A204.1 (cell line): ENCODE data around the gene FNDC3B.

Source experiments
- FAIRE-seq: peaks from 2 replicates; lab custom pipeline; 2012; peaks lifted over from hg19 to GRCh38; lab: Jason Lieb, UNC

FNDC3B gene

GRCh38 chr3:172371544-172371943 is 332.2 kb downstream of the FNDC3B start:
- FAIRE-seq: no peak

GRCh38 chr3:172372895-172373294 is 333.5 kb downstream of the FNDC3B start:
- FAIRE-seq: no peak

- no peak for FAIRE-seq
Measured at GRCh38 chr3:172373912-172374311, 334.5 kb downstream of the FNDC3B start.

DNA sequence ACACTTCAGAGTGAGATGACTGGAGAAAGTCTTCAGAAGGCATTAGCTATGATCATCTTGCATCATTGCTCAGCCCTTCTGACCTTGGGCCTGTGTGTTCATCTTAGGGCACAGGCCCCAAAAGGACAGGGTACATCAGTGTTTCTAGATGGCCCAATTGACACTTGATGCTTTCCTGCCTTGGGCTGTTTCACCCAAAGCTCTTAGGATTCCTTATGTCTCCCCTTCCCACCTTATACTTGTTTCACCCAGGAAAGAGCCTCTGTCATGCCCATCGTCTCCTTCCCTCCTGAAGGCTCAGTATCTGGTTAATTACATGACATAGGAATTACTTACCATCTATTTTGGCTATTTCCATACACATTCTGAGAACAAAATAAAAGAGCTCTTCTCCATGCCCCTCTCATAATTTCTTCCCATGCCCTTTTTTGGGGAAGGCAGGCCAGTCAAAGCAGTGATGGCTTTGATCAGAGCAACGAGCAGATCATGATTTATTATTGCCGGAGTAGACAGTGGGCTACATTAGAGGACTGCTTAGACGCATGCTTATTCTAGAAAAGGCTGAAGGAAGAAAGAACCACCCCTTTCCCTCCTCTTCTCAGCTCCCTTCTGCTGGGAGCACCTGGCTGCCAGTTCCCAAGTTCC is 335.9 kb downstream of the FNDC3B start:
- FAIRE-seq: no peak

DNA sequence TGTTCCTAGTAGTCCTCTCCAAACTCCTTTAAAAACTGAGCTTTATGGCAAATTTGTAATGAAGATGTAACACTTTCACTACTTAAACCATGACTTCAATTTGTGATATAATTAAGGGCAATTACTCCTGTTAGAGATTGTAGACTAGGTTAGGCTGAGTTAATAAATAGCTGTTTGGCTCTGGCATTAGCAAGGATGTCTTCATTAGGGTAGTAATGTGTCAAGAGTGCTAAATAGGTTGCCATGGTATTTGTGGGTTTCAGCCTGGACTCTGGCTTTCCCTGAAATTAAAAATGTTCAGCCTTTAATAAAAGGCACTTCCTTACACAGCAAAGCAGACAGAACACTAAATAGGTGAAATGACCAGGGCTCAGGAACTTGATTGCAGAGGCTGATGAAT is 337.0 kb downstream of the FNDC3B start:
- no peak for FAIRE-seq

- FAIRE-seq: no peak
Measured at GRCh38 chr3:172376881-172377280, 337.5 kb downstream of the FNDC3B start.

DNA sequence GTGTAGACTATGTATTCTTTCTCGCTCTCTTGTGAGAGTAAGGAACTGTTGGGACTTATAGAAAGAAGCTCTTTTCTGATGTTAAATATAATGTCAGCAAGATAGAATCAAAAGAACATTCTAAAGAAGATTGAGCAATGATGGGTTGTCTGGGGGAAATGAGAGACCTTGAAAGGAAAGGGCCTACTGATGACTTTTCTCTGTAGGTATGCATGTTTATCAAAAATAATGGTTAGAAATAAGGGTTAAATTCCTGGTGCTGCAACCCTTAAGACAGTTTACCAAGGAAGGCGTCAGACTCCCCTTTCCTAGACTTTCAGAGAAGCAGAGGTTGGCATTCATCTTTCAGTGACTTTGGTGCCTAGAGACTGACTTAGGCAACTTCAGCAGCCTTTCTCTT is 339.1 kb downstream of the FNDC3B start:
- FAIRE-seq: no peak

GRCh38 chr3:172379372-172379771 is 340.0 kb downstream of the FNDC3B start:
- FAIRE-seq: no peak

GRCh38 chr3:172380632-172381031 is 341.3 kb downstream of the FNDC3B start:
- FAIRE-seq: no peak

DNA sequence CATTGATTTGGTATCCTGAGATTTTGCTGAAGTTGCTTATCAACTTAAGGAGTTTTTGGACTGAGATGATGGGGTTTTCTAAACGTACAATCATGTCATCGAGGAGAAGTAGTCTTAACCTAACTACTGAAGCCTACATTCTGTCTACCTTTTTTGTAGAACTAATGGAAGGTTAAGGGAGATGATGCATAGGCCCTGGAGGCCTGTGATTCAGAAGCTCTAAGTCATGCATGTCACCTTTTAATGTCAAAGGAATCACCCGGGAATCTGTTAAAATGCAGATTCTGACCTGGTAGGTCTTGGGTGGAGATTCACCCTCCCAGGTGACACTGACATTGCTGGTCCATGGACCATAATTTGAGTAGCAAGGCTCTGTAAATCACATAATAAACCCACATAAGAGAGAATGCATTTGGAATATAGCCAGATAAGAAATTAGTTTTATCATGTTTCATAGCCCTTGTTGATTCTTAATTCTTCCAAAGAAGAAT is 344.0 kb downstream of the FNDC3B start:
- FAIRE-seq: no peak

DNA sequence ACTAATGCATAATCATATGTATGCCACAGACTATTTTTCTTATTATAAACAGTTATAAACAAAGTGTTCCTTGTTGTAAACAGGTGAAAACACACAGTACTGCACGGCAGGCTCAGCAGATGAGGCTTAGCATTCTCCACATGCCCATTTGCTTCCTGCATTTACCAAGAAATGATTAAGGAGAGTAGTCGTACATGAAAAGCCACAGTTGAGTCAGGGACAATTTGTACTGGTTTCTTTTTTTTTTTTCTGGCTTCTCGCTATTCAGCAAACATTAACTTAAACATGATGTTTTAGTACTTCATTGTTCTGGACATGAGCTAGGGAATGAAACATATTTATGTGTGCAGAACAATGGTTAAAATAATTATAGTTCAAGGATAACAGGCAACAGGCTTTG is 345.5 kb downstream of the FNDC3B start:
- FAIRE-seq: no peak

DNA sequence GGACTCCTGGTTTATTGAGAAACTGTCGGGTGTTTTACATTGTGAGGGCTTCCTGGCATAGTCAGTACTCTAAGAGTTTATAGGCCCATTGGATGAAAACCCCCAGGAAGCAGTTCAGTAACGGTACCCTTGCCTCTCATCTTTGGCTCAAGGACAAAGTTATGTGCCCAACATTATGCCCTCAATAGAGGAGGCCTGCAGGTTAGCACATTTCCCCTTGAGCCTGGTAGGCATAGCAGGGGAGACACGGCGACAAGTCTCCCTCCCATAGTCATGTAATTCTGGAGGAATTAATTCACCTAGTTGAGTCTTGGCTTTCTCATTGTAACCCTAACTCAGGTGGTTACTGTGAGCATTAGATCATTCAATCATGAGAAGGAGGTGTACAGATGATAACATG is 348.4 kb downstream of the FNDC3B start:
- FAIRE-seq: no peak

- FAIRE-seq: no peak
Measured at GRCh38 chr3:172388412-172389078, 349.2 kb downstream of the FNDC3B start.

DNA sequence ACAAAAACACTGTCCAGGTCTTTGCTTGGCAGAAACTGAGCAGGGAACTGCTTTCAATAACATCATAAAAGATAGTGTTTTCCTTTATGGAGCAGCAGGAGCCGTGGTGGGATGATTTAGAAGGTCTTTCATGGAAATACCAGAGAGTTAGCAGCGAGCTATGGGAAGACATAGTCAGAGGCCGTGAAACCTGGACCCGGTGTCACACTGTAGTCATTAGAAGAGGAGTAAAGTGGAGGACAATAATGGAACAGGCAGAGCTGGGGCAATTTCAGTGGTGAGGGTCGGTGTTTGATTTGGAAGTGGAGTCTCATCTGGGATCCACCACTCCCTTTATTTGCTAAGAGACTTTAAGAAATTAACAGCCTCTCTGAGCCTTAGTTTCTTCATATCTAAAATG is 351.4 kb downstream of the FNDC3B start:
- FAIRE-seq: no peak

- FAIRE-seq: no peak
Measured at GRCh38 chr3:172391592-172392302, 352.4 kb downstream of the FNDC3B start.

GRCh38 chr3:172394692-172395091 is 355.3 kb downstream of the FNDC3B start:
- no peak for FAIRE-seq

- no peak for FAIRE-seq
Measured at GRCh38 chr3:172396400-172396799, 357.0 kb downstream of the FNDC3B start.

GRCh38 chr3:172397716-172398405 is 358.5 kb downstream of the FNDC3B start:
- FAIRE-seq: no peak

DNA sequence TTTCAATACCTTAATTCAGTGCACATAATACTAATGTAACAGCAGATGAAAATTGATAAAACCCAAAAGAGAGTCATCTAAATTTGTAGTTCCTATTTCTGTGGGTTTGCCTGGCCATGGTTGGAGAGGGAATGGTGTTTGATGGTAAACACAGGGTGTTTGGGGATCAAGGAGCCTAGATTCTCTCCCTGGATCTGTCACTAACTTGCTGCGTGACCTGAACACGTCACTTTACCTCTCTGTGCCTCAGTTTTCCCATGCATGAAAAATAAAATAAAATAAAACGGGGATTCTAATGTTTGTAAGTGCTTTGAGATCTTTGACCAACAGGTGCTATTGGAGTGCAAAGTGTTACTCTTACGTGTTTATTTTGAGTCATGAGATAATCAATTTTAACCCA is 359.1 kb downstream of the FNDC3B start:
- FAIRE-seq: no peak

GRCh38 chr3:172402090-172402489 is 362.7 kb downstream of the FNDC3B start:
- FAIRE-seq: no peak

DNA sequence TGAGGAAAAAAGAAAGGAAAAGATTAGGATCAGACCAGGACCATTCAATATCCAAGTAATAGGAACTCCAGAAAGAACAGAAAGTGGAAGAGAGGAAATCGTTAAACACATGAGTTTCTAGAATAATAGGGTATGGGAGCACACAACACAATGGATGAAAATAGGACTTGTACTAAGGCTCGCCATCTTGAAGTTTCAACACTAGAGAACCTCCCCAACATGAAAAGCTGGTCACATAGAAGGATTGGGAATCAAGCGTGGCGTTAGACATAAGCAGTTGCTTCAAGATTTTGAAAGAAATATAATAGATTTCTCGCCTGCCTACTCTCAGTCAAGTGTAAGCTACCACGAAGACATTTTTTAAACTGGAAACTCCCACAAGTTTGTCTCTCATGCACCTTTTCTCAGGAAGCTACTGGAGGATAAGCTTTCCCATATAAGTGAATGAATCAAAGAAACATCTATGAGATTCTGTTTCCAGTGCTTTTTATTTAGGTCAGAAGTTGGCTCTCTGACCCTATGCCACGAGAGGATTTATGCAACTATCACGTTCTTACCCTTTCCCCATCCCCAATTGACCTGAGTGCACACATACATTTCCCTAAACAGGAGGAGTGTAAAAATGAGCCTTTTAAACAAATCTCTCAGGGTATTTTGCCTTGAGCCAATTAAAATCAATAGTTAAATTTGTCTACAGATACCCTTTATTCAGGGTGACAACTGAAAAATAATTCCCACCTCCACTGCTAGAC is 363.7 kb downstream of the FNDC3B start:
- FAIRE-seq: no peak
